Activated naive CD4-positive, alpha-beta T cell treated with Interleukin-2 at 50 U/mL for 16 hours (primary cell): ENCODE measurements around the gene ROMO1.
A peak's percentile ranks its signal among the peaks of the same experiment; 100 is the strongest.
"Not testable (repeated sequence)": the region's sequence is repeated elsewhere in the genome, so short reads cannot be mapped to it uniquely, and the experiment has no call there.

Source experiments
- DNase-seq: peaks from one replicate; pipeline ENCODE4 v3.0.0-alpha.2; 2020

The ROMO1 gene

GRCh38 chr20:35731862-35732643 lies 32.8 kb downstream of the ROMO1 start:
- DNase-seq = no peak

GRCh38 chr20:35732644-35732982 lies 33.4 kb downstream of the ROMO1 start:
- DNase-seq = no peak

DNA sequence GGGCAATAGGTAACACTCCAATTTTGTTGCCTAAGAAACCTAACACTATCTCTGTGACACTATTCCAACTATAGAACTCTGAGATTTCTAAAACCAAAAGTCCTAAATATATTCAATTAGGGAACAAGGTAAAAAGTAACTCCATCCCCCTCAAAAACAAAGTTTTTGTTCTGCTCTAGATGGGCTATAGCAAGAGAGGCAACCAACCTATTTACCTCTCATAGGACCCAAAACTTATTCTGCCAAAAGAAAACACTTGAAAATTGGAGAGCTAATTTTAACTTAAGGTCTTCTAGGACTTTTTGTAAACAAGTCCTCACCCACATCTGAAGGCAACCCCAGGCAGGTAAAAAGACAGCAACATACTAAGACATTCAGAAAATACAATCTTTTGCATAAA lies 35.2 kb downstream of the ROMO1 start:
- no peak for DNase-seq

DNA sequence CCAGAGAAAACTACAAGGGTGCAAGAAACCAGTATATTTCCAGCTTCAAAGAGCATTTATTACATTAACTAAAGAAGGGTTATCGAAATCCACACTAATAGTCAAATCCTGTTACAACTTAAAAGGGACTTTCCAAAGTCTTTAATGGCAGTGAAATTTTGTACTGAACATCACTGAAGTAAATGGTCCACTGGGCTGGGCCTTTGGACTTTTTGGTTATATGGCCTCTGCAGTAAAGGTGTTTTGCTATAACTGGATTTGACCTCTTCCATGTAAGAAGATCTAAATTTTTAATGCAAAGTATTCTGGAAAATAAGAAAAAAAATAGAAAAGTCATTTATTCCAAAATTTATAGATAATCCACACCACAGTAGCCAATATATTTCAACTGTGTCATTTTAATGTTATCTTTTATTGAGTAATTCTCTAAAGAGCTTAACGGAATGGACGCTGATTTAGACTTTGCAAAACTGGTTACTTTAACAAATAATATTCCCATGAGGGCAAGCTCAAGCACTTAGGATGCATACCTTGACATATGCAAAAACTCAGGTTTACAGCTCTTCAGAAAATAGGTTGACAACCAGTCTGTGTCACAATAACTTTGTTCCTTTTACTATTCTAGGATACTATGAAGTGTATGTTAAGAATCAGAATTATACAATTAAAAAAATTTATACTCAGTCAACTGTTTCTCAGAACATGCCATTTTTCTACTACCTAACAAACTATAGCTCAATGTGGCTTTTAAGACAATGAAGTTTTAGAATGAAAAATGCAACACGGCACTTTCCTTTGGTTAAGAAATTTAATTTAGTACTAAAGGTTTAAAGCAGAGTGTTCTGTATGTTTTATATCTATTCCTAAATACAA lies 35.8 kb downstream of the ROMO1 start:
- no peak for DNase-seq

DNA sequence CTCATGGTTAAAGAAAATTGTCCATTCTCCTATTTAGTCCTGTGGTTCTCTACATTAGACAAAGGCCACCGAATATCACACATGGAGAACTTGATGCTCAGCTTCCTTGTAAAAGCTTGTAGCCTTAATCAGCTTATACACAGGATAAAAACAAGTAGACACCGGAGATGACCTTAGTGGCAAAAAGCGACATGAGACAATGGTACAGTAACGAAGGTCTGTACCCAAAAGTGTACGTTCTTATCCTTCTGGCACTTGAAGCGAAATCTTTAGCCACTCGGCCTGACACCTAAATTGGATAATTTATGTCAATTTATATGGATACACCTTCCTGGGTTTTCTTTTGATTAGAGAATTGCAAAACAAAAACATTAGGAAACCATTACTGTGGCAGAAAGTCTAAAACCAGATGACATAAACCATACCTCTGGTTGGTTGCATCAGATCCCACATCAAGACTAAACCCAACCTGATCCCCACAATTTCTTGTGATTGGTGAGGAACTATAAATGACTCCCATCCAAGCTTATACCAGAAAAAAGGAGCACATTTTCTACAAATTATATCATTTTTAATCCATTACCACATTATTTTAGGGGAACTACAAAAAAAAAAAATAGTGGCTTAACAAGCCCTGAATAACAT lies 36.7 kb downstream of the ROMO1 start:
- DNase-seq = no peak

GRCh38 chr20:35737865-35738333 lies 38.7 kb downstream of the ROMO1 start:
- DNase-seq = no peak

- DNase-seq = no peak
Measured at GRCh38 chr20:35738410-35739179, 39.4 kb downstream of the ROMO1 start.

GRCh38 chr20:35739294-35740163 lies 40.3 kb downstream of the ROMO1 start:
- DNase-seq = no peak

- DNase-seq = peak; percentile 98
Measured at GRCh38 chr20:35741892-35742740, 42.9 kb downstream of the ROMO1 start, which contains the start of gene RBM39. Gene RBM39, minus strand, starts transcription at chr20:35742260. Its CDS starts 1,386 bp downstream, at chr20:35740874.

DNA sequence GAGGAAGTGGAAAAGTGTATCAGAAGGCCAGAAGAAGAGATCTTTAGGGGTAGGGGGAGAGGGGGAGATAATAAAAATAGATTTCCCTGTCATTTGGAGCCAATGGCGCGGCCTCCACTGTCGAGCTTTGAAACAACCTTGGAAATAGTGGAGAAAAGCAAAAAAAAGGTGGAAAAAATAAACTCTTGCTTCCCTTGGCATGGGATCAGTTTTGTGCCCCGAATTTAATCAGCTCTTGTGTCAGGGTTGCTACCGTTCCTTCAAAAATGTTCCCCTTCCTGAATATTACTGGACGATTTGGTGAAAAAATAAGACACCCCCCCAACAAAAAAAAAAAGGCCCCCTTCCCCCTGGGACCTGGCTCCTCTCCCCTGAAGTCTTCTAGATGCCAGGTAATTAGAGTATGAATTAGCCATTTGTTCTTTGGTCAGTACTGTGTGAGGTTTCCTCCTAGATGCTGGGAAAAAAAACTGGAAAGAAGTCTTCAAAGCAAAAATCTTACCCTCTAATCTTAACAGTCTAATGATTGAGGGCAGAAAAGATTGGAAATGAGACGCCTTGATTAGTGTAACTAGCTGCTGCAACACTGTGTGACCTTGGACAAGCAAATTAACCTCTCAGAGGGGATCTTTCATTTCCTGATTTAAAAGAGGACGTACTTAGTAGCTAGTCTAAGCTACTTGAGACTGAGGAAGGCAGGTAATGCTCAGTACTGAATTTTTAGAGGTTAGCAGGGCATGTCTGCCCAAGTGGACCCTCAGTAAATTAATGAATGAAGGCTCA lies 43.7 kb downstream of the ROMO1 start:
- DNase-seq = no peak

DNA sequence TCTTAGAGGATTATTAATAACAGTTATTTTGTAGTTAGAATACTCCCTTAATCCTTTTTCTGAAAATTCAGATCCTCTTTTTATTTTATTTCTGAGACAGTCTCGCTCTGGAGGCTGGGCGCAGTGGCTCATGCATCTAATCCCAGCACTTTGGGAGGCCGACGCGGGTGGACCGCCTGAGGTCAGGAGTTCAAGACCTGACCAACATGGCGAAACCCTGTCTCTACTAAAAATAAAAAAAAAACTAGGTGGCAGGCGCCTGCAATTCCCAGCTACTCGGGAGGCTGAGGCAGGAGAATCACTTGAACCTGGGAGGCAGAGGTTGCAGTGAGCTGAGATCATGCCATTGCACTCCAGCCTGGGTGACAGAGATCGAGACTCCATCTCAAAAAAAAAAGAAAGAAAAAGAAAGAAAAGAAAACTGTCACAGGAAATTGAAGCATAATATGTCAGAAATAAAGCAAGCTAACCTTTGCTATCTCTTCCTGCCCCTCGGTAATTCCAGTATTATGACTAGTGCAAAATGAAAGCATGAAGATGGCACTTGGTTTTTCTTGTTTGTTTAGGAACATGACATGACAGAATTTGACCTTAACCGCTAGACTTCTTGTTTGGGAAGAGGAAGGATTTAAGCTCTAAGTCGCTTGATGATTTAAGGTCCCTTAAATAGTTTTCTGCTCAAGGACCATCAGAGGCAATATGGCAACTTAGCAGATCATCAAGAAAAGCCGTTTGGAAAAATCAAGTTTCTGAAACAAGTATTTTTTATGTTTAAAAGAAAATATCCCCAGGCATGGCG lies 44.7 kb downstream of the ROMO1 start:
- no peak for DNase-seq

DNA sequence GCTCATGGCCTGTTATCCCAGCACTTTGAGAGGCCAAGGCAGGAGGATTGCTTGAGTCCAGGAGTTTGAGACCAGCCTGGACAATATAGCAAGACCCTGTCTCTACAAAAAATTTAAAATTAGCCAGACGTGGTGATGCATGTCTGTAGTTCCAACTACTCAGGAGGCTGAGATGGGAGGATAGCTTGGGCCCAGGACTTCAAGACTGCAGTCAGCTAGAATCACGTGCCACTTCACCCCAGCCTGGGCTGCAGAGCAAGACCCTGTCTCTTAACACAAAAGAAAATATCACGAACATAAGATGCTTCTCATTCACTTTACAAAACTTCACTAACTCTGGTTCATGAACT lies 45.3 kb downstream of the ROMO1 start:
- DNase-seq = not testable (repeated sequence)
